GM12874 (cell line): ENCODE measurements around the gene PTPN7.

Experiments used
- TF ChIP-seq, protein P1 (sequence below): IDR thresholded peaks from 2 replicates; pipeline ENCODE4 v1.5.1; 2011; ENCODE audit warnings: low read depth, mild to moderate bottlenecking, control low read depth, low read length, moderate library complexity; ENCODE audit not compliant: insufficient read depth

The PTPN7 gene

DNA sequence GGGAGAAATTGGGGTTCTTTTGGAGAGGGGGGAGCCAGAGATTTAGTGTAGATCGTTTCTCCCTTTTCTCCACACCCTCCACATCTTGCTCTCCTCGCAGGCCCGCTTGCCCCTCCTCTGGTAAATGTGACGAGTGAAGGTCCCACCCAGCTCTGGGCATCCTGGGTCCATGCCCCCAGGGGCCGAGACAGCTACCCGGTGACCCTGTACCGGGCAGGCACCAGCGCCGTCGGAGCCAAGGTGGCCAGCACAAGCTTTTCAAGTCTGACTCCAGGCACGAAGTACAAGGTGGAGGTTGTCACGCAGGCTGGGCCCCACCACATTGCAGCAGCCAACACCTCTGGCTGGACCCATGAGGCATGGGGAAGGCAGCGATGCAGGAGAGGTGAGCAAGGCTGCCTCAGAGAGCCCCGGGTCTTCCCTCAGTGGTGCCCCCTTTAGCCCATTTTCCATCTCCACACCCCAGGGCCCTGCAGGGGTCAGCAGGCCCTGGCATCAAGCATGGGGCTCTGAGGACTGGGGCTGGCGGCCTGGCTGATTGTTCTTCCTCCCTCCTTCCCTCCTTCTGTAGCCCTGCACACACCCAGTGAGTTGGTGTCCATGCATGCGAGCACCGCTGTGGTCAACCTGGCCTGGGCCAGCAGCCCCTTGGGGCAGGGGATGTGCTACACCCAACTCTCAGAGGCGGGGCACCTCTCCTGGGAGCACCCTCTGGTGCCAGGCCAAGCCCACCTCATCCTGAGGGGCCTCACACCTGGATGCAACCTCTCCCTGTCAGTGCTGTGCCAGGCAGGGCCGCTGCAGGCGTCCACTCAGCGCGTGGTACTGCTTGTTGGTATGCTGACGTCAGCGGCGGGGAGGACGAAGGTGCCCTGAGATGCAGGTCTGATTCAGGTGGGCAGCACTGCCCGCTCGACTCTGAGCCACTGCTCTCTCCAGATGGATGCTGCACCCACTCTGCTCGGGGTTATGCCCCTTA, 16.8 kb upstream of the PTPN7 start:
- TF ChIP-seq, protein P1, sequence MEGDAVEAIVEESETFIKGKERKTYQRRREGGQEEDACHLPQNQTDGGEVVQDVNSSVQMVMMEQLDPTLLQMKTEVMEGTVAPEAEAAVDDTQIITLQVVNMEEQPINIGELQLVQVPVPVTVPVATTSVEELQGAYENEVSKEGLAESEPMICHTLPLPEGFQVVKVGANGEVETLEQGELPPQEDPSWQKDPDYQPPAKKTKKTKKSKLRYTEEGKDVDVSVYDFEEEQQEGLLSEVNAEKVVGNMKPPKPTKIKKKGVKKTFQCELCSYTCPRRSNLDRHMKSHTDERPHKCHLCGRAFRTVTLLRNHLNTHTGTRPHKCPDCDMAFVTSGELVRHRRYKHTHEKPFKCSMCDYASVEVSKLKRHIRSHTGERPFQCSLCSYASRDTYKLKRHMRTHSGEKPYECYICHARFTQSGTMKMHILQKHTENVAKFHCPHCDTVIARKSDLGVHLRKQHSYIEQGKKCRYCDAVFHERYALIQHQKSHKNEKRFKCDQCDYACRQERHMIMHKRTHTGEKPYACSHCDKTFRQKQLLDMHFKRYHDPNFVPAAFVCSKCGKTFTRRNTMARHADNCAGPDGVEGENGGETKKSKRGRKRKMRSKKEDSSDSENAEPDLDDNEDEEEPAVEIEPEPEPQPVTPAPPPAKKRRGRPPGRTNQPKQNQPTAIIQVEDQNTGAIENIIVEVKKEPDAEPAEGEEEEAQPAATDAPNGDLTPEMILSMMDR, result no peak

DNA sequence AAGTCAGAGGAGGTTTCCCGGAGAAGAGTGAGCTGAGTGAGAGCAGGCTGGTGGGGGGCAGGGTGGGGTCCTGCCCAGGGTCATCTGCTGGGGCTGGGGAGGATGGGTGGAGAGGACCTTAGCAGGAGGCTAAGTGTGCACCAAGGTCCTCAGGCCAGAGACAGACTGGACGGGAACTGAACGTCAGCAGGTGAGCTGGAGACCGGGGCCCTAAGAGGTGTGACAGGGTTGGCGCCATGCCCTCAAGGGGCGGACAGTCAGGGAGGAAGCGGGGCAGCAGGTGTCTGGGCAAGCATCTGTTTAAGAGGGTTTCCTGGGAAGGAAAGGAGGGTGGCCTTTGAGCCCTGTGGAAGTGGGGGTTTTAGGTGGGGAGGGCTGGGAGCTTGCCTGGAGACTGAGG, 13.6 kb upstream of the PTPN7 start:
- TF ChIP-seq, protein P1, result no peak

DNA sequence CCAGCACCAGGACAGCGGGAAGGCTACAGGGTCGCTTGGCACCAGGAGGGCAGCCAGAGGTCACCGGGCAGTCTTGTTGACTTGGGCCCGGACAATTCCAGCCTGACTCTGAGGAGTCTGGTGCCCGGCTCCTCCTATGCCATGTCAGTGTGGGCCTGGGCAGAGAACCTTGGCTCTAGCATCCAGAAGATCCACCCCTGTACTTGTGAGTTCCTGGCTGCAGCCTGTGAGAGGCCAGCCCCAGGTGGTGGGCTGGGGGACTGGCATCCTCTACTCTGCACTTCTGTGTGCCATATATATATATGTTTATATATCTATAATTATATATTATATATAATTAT, 11.6 kb upstream of the PTPN7 start:
- TF ChIP-seq, protein P1, result no peak

DNA sequence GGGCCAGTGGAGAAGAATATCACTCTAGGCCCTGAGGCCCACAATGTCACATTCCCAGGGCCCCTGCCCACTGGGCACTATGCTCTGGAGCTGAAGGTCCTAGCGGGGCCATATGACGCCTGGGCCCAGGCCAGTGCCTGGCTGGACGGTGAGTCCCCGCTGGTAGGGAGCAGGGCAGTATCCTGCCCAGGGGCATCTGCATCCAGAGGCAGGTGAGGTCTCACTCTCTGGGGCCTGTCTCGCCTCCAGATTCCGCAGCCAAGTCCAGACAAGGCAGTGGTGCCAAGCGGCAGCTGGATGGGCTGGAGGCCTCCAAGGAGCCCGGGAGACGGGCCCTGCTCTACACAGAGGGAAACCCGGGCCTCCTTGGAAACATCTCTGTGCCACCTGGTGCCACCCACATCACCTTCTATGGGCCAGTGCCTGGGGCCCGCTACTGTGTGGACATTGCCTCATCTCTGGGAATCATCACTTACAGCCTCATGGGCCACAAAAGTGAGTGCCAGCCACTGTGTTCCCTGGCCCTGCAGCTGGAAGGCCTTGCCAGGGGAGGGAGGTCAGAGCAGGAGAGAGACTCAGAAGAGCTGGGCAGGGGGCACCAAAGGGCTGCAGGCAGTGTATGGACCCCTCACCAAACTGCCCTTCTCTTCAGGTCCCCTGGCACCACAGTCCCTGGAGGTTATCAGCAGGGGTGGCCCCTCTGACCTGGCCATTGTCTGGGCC, 11.1 kb upstream of the PTPN7 start:
- TF ChIP-seq, protein P1, result no peak

DNA sequence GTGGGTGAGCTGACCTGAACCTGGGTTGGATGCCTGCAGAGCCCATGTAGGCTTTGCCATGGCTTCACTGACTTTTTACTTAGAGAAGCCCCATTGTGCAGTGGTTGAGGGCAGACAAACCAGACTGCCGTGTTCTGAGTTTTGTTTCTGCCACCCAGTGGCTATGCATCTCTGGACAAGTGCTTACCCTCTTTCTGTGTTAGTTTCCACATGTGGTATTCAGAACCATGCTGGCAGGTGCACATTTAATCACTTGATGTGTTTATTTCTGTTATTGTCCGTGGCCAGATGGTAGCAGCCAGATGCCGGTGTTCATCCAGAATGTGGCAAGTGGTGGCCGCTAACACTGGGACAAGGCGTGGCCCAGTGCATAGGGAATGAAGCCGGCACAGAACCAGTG, 10.3 kb upstream of the PTPN7 start:
- TF ChIP-seq, protein P1, result no peak

DNA sequence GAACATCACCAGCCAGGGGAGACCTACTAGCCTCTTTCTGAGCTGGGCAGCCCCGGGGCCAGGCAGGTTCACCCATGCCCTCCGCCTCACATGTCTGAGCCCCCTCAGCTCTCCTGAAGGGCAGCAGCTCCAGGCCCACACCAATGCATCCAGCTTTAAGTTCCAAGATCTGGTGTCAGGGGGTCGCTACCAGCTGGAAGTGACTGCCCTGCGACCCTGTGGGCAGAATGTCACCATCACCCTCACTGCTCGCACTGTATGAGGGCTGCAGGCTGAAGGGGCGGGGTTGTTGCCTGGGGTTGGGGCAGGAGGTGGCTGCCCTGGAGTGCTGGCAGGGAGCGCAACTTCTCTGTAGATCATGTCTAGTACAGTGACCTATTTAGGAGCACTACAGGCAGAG, 8.5 kb upstream of the PTPN7 start:
- TF ChIP-seq, protein P1, result no peak

DNA sequence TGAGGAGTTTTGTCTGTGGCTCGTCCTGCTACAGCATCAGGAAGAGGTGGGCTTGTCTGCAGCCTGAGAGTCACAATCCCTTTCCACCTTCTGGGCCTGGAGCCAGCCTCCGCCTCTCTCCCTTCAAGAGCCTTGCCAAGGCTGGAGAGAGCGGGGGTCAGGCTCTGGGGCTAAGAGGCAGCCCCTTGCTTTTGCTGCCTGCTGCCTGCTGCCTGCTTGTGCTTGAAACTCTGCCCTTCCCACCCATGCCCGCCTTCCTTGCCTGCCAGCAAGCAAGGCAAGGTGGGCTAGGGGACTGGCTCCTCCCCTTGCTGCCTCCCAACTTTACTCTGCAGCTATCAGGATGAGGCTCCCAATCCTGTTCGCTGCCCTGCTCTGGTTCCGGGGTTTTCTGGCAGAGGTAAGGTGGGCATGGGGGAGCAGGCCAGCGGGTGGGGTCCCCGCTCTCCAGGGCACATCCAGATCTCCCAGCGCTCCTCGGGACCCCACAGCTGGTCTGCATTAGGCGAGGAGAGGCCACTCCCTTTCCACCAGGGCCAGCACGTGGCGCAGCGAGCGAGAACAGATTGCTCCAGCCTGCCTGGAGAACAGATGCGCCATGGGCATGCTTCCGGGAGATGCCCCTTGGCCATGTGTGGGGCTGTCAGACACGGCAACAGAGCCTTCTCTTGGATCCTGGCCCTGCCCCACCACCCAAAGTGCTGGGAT, 7.5 kb upstream of the PTPN7 start:
- TF ChIP-seq, protein P1, result no peak
